Glutamatergic neuron (in vitro differentiated cells): ENCODE data around the gene GRM7. TPM values are rescaled to one million over a fixed set of nuclear protein-coding genes. Genes with fewer than 3 reads are reported as not detected.

Experiments
- DNase-seq: peaks from one replicate; pipeline ENCODE4 v3.0.0; 2022
- H3K27ac Mint-ChIP-seq: one replicate; pipeline ENCODE4 v1.8.0; 2020; ENCODE audit warnings: mild to moderate bottlenecking, mixed read lengths, inconsistent platforms; ENCODE audit not compliant: unreplicated experiment
- H3K27me3 Mint-ChIP-seq: one replicate; pipeline ENCODE4 v1.8.0; 2020; ENCODE audit warnings: mild to moderate bottlenecking, moderate library complexity, mixed read lengths, inconsistent platforms; ENCODE audit not compliant: unreplicated experiment
- H3K36me3 Mint-ChIP-seq: one replicate; pipeline ENCODE4 v1.8.0; 2020; ENCODE audit warnings: mild to moderate bottlenecking, mixed read lengths, inconsistent platforms; ENCODE audit not compliant: unreplicated experiment
- H3K4me1 Mint-ChIP-seq: one replicate; pipeline ENCODE4 v1.8.0; 2020; ENCODE audit warnings: mild to moderate bottlenecking, low read depth, mixed read lengths, inconsistent platforms; ENCODE audit not compliant: unreplicated experiment
- H3K4me3 Mint-ChIP-seq: one replicate; pipeline ENCODE4 v1.8.0; 2020; ENCODE audit warnings: mild to moderate bottlenecking, mixed read lengths, inconsistent platforms; ENCODE audit not compliant: unreplicated experiment
- H3K9me3 Mint-ChIP-seq: one replicate; pipeline ENCODE4 v1.8.0; 2020; ENCODE audit warnings: mild to moderate bottlenecking, moderate library complexity, mixed read lengths, inconsistent platforms; ENCODE audit not compliant: unreplicated experiment
- total RNA-seq: library from RNA; stranded (reverse); fragmentation: NEBNext Ultra II Directional; extraction: Animal tissue kit (Norgen Biotek cat#: 25700); gene quantifications from one replicate; pipeline ENCODE4 v1.2.1, GENCODE V29; 2021; ENCODE audit not compliant: unreplicated experiment
- TF ChIP-seq, protein P1 (sequence below): fragments of 200-600 bp; sonication (generic); IDR thresholded peaks from one replicate; pipeline ENCODE4 v1.5.0; 2021; ENCODE audit not compliant: partially characterized antibody, unreplicated experiment

Gene GRM7
- total RNA-seq, 1 donor from 2014 or later = 1.4 TPM

DNA sequence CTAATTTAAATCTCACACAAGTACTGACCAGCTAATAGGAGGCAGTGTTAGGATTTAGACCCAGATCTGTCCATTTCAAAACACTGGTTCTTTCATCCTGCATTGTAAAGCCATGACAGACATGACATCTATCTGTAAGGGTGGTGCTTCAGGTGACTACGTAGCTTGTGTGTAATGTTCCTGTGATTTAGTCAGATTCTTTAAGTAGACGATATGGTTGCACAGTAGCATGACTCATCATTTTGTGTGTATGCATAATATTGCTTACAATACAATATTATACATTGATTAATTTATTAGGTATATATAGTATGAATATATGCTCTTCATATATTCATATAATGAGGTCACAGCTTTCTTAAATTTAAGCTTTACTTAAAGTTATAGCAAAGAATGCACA lies 628.5 kb downstream of the GRM7 start:
- no peak overlapping the region for H3K27ac Mint-ChIP-seq
- DNase-seq = no peak
- peaks cover 3% of the 10 kb centered on the region for H3K9me3 Mint-ChIP-seq
- no peaks in the 10 kb centered on the region for H3K27me3 Mint-ChIP-seq
- TF ChIP-seq, protein P1, sequence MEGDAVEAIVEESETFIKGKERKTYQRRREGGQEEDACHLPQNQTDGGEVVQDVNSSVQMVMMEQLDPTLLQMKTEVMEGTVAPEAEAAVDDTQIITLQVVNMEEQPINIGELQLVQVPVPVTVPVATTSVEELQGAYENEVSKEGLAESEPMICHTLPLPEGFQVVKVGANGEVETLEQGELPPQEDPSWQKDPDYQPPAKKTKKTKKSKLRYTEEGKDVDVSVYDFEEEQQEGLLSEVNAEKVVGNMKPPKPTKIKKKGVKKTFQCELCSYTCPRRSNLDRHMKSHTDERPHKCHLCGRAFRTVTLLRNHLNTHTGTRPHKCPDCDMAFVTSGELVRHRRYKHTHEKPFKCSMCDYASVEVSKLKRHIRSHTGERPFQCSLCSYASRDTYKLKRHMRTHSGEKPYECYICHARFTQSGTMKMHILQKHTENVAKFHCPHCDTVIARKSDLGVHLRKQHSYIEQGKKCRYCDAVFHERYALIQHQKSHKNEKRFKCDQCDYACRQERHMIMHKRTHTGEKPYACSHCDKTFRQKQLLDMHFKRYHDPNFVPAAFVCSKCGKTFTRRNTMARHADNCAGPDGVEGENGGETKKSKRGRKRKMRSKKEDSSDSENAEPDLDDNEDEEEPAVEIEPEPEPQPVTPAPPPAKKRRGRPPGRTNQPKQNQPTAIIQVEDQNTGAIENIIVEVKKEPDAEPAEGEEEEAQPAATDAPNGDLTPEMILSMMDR = no peak
- no peak overlapping the region for H3K4me3 Mint-ChIP-seq
- H3K4me1 Mint-ChIP-seq = no peaks in the 10 kb centered on the region
- H3K36me3 Mint-ChIP-seq = peaks cover 5% of the 10 kb centered on the region

DNA sequence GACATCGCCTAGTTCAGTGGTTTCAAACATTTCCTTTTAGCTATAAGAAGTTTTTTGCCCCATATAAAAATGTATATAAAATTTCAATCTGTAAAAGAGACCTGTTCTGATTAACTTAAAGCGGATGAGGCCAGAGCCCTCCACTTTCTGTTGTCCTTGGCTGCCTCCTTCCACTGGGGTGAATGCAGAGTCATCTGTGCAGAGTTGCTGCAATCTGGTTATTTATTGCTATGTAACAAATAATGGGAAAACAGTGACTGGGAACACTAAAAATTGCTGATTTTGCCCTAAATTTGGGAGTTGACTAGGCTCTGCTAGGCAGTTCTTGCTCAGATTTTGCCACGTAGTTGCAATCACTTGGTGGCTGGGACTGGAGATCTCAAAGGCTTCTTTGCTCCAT lies 637.8 kb downstream of the GRM7 start:
- Mint-ChIP-seq H3K27me3 (no peaks in the 10 kb centered on the region), H3K27ac (no peak overlapping the region), H3K4me1 (no peaks in the 10 kb centered on the region), H3K4me3 (no peak overlapping the region), H3K9me3 (no peaks in the 10 kb centered on the region), H3K36me3 (no peaks in the 10 kb centered on the region)
- TF ChIP-seq, protein P1 = no peak
- no peak for DNase-seq

DNA sequence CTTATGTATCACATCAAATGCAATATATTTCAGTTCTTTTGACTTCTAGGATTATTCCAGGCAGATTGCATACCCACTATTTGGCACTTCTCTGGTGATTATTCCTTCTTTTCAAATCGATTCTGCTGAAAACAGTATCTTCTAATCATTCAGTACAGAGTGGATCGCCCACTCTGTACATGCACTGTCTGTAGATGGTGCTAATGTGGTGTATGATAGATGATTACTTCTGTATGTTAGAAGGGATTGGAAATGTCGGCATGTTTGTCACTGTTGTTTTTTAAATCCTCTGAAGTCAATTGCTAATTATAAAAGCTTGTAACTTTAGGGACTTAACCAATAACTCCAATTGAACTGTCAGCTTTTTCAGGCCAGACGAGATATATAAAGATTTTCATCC lies 642.5 kb downstream of the GRM7 start:
- Mint-ChIP-seq H3K9me3 (no peaks in the 10 kb centered on the region), H3K27me3 (no peaks in the 10 kb centered on the region), H3K4me3 (no peak overlapping the region), H3K4me1 (no peaks in the 10 kb centered on the region), H3K27ac (no peak overlapping the region), H3K36me3 (no peaks in the 10 kb centered on the region)
- TF ChIP-seq, protein P1 = no peak
- DNase-seq = no peak

DNA sequence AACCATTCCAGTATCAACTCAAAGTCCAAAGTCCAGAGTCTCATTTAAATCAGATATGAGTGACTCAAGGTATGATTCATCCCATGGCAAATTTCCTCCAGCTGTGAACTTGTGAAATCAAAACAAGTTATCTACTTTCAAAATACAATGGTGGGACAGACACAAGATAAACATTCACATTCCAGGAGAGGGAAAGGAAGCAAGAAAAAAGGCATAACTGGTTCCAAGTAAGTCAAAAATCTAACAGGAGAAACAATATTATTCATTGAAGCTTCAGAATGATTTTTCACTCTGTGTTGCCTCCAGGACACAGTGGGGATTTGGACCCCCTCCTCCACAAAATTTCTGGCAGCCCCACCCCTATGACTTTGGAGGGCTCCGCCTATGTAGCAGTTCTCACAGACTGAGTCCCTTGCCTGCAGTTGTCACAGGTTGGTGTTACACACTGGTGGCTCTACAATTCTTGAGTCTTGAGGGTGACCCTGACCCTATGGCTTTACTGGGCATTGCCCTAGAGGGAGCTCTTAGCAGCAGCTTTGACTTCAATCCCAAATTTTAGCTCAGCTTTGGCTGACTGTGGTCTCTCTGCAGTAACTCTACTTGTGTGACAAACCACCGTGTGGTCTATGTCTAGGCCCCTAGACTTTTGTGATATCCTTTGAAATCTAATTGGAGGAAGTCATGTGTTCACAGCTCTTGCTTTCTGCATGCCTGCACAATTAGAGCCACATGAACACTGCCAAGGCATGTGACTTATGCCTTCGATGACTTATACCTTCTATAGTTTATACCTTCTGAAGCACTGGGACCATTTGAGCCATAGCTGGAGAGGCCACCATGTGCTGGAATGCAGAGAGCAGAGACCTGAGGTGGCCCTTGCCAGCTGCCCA lies 644.2 kb downstream of the GRM7 start:
- Mint-ChIP-seq H3K27me3 (no peaks in the 10 kb centered on the region), H3K4me1 (peaks cover 2% of the 10 kb centered on the region), H3K4me3 (no peak overlapping the region), H3K27ac (no peak overlapping the region), H3K36me3 (no peaks in the 10 kb centered on the region), H3K9me3 (no peaks in the 10 kb centered on the region)
- TF ChIP-seq, protein P1 = no peak
- no peak for DNase-seq

DNA sequence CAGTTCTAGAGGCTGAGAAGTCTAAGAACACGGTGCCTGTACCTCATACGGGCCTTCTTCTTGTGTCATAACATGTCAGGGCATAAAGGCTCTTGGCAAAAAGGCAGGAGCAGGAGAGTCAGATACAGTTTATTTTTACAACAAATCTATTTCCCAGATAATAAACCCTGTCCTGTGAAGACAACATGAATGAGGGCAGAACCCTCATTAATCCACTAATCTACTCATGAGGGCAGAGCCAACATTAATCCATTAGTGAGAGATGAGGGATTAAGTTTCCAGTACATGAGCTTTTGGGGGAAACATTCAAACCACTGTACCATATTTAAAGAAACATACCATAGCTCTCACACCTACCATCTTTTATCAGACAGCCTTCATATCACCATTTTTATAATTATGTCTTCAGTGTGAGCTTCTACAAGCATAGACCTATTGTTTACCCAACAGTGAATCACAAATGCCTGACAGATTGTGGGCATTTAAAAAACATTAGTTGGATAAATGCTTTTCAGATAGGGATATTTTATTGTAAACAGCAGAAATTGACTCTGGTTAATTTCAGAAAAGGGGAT lies 645.8 kb downstream of the GRM7 start:
- DNase-seq = no peak
- Mint-ChIP-seq H3K9me3 (no peaks in the 10 kb centered on the region), H3K27me3 (no peaks in the 10 kb centered on the region), H3K4me1 (peaks cover 5% of the 10 kb centered on the region), H3K4me3 (no peak overlapping the region), H3K27ac (no peak overlapping the region), H3K36me3 (no peaks in the 10 kb centered on the region)
- TF ChIP-seq, protein P1 = no peak
